HCT116 (cell line): ENCODE data around the gene PON3. TPM values are rescaled to one million over a fixed set of nuclear protein-coding genes. Genes with fewer than 3 reads are reported as not detected.

Source experiments
- ATAC-seq: fragments of 200-7000 bp; cut with Tn5 transposase; 2 replicates; pipeline ENCODE4 v1.9.1; 2020; ENCODE audit warnings: mild to moderate bottlenecking, moderate library complexity
- BruUV-seq: library from RNA; stranded (reverse); fragments of 400-500 nt; replicated peaks from 2 replicates; lab custom pipeline; 2021; lab: Mats Ljungman, UMichigan
- CTCF ChIA-PET: fragments of 300-600 bp; sonication (Branson Sonifier 250); formaldehyde crosslinking; loops from one replicate; lab custom pipeline; 2021; ENCODE audit warnings: antibody characterized with exemption; lab: Charles Lee
- POLR2A ChIA-PET: fragments of 300-600, 350-600 bp; sonication (Branson Sonifier 250); formaldehyde crosslinking; loops from one replicate; lab custom pipeline; 2021; ENCODE audit warnings: antibody characterized with exemption; lab: Charles Lee
- RAD21 ChIA-PET, 2 experiments: fragments of 300-600 bp; sonication (Branson Sonifier 250); formaldehyde crosslinking; loops; one replicate each; lab custom pipeline; 2023; ENCODE audit warnings: low total read pairs in 2 of 2; ENCODE audit not compliant: uncharacterized antibody in 2 of 2, unreplicated experiment in 2 of 2, low non-redundant PET in 1 of 2; lab: Charles Lee
- DNase-seq: peaks from one replicate; pipeline ENCODE4 v3.0.0-alpha.2; 2010; ENCODE audit warnings: low read depth, low spot score
- H2AFZ ChIP-seq: fragments of 200-600 bp; shearing (Covaris generic), sonication (generic); 2 replicates; pipeline ENCODE4 v1.6.1; 2017; ENCODE audit warnings: low read depth, mixed run types, mixed read lengths, antibody characterized with exemption, low read length; ENCODE audit not compliant: poor library complexity, severe bottlenecking
- H3K27ac ChIP-seq: 2 replicates; pipeline ENCODE4 v1.5.1; 2012; ENCODE audit warnings: low read depth, low read length
- H3K27me3 ChIP-seq: fragments of 200-600 bp; sonication (generic); 2 replicates; pipeline ENCODE4 v1.6.1; 2016; ENCODE audit warnings: mixed run types, low read length, mixed read lengths; ENCODE audit not compliant: insufficient read depth
- H3K36me3 ChIP-seq, 2 experiments: fragments of 200-500 bp in 1 of 2; fragments of 200-600 bp in 1 of 2; sonication (Bioruptor generic) in 1 of 2; sonication (generic) in 1 of 2; 2 replicates each; pipeline versions ENCODE4 v1.5.1 to v1.6.1; 2014 to 2016; ENCODE audit warnings: low read length in 2 of 2, inconsistent platforms in 1 of 2, mixed read lengths in 1 of 2, mixed run types in 1 of 2; ENCODE audit not compliant: insufficient read depth in 2 of 2, control insufficient read depth in 1 of 2
- H3K4me1 ChIP-seq, 2 experiments: fragments of 200-600 bp in 1 of 2; sonication (generic) in 1 of 2; 2 replicates each; pipeline versions ENCODE4 v1.5.1 to v1.6.1; 2012 to 2017; ENCODE audit warnings: low read length in 2 of 2, inconsistent platforms in 1 of 2, mild to moderate bottlenecking in 1 of 2, mixed read lengths in 1 of 2, mixed run types in 1 of 2, moderate library complexity in 1 of 2; ENCODE audit not compliant: insufficient read depth in 2 of 2, control insufficient read depth in 1 of 2
- H3K4me2 ChIP-seq: fragments of 200-600 bp; sonication (generic); 2 replicates; pipeline ENCODE4 v1.6.1; 2017; ENCODE audit warnings: mixed run types, low read length, mixed read lengths
- H3K4me3 ChIP-seq, 2 experiments: fragments of 200-600 bp in 1 of 2; sonication (generic) in 1 of 2; replicated peaks in 1 of 2; 2 replicates each; pipeline ENCODE4 v1.5.1; 2011 to 2016; ENCODE audit warnings: low read length in 2 of 2, control low read depth in 1 of 2, low read depth in 1 of 2, mild to moderate bottlenecking in 1 of 2, mixed read lengths in 1 of 2, mixed run types in 1 of 2
- H3K79me2 ChIP-seq: fragments of 200-600 bp; sonication (generic); 2 replicates; pipeline ENCODE4 v1.6.1; 2017; ENCODE audit warnings: mild to moderate bottlenecking, mixed run types, low read length, moderate library complexity, mixed read lengths; ENCODE audit not compliant: insufficient read depth
- H3K9ac ChIP-seq: fragments of 200-600 bp; sonication (generic); 2 replicates; pipeline ENCODE4 v1.6.1; 2016; ENCODE audit warnings: low read length, mixed read lengths
- H3K9me2 ChIP-seq: fragments of 200-600 bp; sonication (generic), shearing (Covaris generic); 2 replicates; pipeline ENCODE4 v1.6.1; 2017; ENCODE audit warnings: mixed run types, mild to moderate bottlenecking, moderate library complexity; ENCODE audit not compliant: insufficient read depth
- H3K9me3 ChIP-seq, 2 experiments: fragments of 200-500 bp in 1 of 2; fragments of 200-600 bp in 1 of 2; sonication (Bioruptor generic) in 1 of 2; sonication (generic) in 1 of 2; 2 replicates each; pipeline ENCODE4 v1.6.1; 2014 to 2017; ENCODE audit warnings: low read length in 2 of 2, mixed read lengths in 2 of 2, inconsistent platforms in 1 of 2, low read depth in 1 of 2, mild to moderate bottlenecking in 1 of 2, mixed run types in 1 of 2, moderate library complexity in 1 of 2; ENCODE audit not compliant: control insufficient read depth in 1 of 2, insufficient read depth in 1 of 2
- H4K20me1 ChIP-seq: fragments of 200-600 bp; sonication (generic), shearing (Covaris generic); 2 replicates; pipeline ENCODE4 v1.6.1; 2017; ENCODE audit warnings: mixed run types, mild to moderate bottlenecking, moderate library complexity; ENCODE audit not compliant: insufficient read depth
- CEBPB ChIP-seq: IDR thresholded peaks from 2 replicates; pipeline ENCODE4 v1.6.1; 2012; ENCODE audit warnings: low read depth
- CTCF ChIP-seq, 3 experiments: fragments of 200-600 bp in 1 of 3; sonication (generic) in 1 of 3; IDR thresholded peaks in 2 of 3; conservative IDR thresholded peaks in 1 of 3; 2 replicates each; pipeline ENCODE4 v1.5.1; 2012 to 2017; ENCODE audit warnings: low read depth in 2 of 3, low read length in 2 of 3, antibody characterized with exemption in 1 of 3, borderline replicate concordance in 1 of 3, control low read depth in 1 of 3, mild to moderate bottlenecking in 1 of 3, mixed read lengths in 1 of 3, mixed run types in 1 of 3, moderate library complexity in 1 of 3; ENCODE audit not compliant: insufficient read depth in 1 of 3
- EGR1 ChIP-seq: IDR thresholded peaks from 2 replicates; pipeline ENCODE4 v1.6.1; 2012; ENCODE audit warnings: low read depth
- ELF1 ChIP-seq: IDR thresholded peaks from 2 replicates; pipeline ENCODE4 v1.6.1; 2012; ENCODE audit warnings: low read depth, borderline replicate concordance
- EZH2 ChIP-seq: fragments of 200-600 bp; sonication (generic); IDR thresholded peaks from 2 replicates; pipeline ENCODE4 v1.6.1; 2017; ENCODE audit warnings: antibody characterized with exemption, mixed run types
- EZH2phosphoT487 ChIP-seq: fragments of 200-600 bp; IDR thresholded peaks from 2 replicates; pipeline ENCODE4 v1.6.1; 2018; ENCODE audit warnings: antibody characterized with exemption, borderline replicate concordance
- JUND ChIP-seq: IDR thresholded peaks from 2 replicates; pipeline ENCODE4 v1.6.1; 2012
- MAX ChIP-seq: IDR thresholded peaks from 2 replicates; pipeline ENCODE4 v1.6.1; 2012
- POLR2A ChIP-seq: IDR thresholded peaks from 2 replicates; pipeline ENCODE4 v1.7.0; 2011; ENCODE audit warnings: borderline replicate concordance; ENCODE audit not compliant: insufficient read depth, insufficient read length; ENCODE audit errors: extremely low read depth
- POLR2AphosphoS5 ChIP-seq: IDR thresholded peaks from 2 replicates; pipeline ENCODE4 v1.6.1; 2011; ENCODE audit warnings: mild to moderate bottlenecking, low read depth, low read length, moderate library complexity
- RAD21 ChIP-seq: IDR thresholded peaks from 2 replicates; pipeline ENCODE4 v1.6.1; 2012; ENCODE audit warnings: low read depth, mild to moderate bottlenecking
- REST ChIP-seq: IDR thresholded peaks from 2 replicates; pipeline ENCODE4 v1.6.1; 2012; ENCODE audit warnings: low read depth
- SIN3A ChIP-seq: IDR thresholded peaks from 2 replicates; pipeline ENCODE4 v1.6.1; 2012; ENCODE audit warnings: low read depth
- SP1 ChIP-seq: IDR thresholded peaks from 2 replicates; pipeline ENCODE4 v1.6.1; 2012; ENCODE audit warnings: low read depth
- SRF ChIP-seq: IDR thresholded peaks from 2 replicates; pipeline ENCODE4 v1.6.1; 2012; ENCODE audit warnings: low read depth
- ZFX ChIP-seq: fragments of 450-650 bp; IDR thresholded peaks from 2 replicates; pipeline ENCODE4 v1.6.1; 2017
- intact Hi-C: fragments of 100-400 bp; cut with micrococcal nuclease; formaldehyde crosslinking; loops from 2 replicates; pipeline ENCODE4 v1.10.0; 2022
- total RNA-seq: library from RNA; stranded (reverse); gene quantifications from one replicate; pipeline ENCODE4 v1.2.1, GENCODE V29; 2021; ENCODE audit not compliant: unreplicated experiment

PON3 gene
- total RNA-seq, 1 experiment from 2014 or later, result 2.6 TPM

- no peaks in the 10 kb centered on the region for H3K9me3 ChIP-seq
- no peak overlapping the region for H3K9ac ChIP-seq
- TF ChIP-seq RAD21 (no peak), REST (no peak), SRF (no peak), EZH2phosphoT487 (no peak), POLR2A (no peak), JUND (no peak), EZH2 (no peak), ZFX (no peak), MAX (no peak), ELF1 (no peak), CTCF (IDR thresholded peaks at IDR 0.05 in 2 of 3, conservative IDR thresholded peaks at IDR 0.05 in 1 of 3; ENCODE audit: borderline replicate concordance in 1 of 3, insufficient read depth in 1 of 3, low read depth in 2 of 3, low read length in 2 of 3) (no peak), SIN3A (no peak), CEBPB (no peak), SP1 (no peak), EGR1 (no peak), POLR2AphosphoS5 (no peak)
- TF ChIP-seq, all 23 proteins: peak for 0
- DNase-seq, result no peak
- no peak for ATAC-seq
- Histone ChIP-seq H3K36me3 (no peaks in the 10 kb centered on the region), H3K27me3 (no peaks in the 10 kb centered on the region), H3K9me2 (no peaks in the 10 kb centered on the region), H3K4me1 (no peaks in the 10 kb centered on the region), H3K4me2 (no peak overlapping the region), H4K20me1 (no peaks in the 10 kb centered on the region), H3K4me3 (no peak overlapping the region), H3K79me2 (no peaks in the 10 kb centered on the region), H3K27ac (no peak overlapping the region), H2AFZ (no peak overlapping the region)
- intact Hi-C loops, result no loop called here
- ChIA-PET POLR2A (no interaction called here), RAD21 (no interaction called here), CTCF (no interaction called here)
- no TSS peak for BruUV-seq
These were observed 19.4 kb downstream of the PON3 start for GRCh38 chr7:95376632-95377400.
